Measurements from ENCODE around the gene EREG.

EREG gene

DNA sequence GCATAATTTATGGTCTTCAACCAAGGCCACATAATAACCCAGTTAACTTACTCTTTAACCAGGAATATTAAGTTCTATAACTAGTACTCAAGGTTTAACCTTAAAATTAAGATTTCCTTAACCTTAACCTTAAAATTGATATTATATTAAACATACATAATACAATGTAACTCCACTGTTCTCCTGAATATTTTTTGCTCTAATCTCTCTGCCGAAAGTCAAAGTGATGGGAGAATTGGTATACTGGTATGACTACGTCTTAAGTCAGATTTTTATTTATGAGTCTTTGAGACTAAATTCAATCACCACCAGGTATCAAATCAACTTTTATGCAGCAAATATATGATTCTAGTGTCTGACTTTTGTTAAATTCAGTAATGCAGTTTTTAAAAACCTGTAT, 22.8 kb downstream of the EREG start:
- ChIA-PET POLR2A (ENCODE audit: low non-redundant PET) (no interaction called here), CTCF (no interaction called here)
- no peak overlapping the region for H3K27ac ChIP-seq
- TF ChIP-seq CTCF (conservative IDR thresholded peaks at IDR 0.05; ENCODE audit: low read depth), result no peak
- DNase-seq (ENCODE audit: low spot score), result no peak

GRCh38 chr4:74389494-74389893, 24.5 kb downstream of the EREG start:
- POLR2A ChIA-PET (ENCODE audit: low non-redundant PET), result no interaction called here
- no peak overlapping the region for H3K27ac ChIP-seq
- no peak for TF ChIP-seq CTCF (conservative IDR thresholded peaks at IDR 0.05; ENCODE audit: low read depth)
- CTCF ChIA-PET, result no interaction called here
- DNase-seq (ENCODE audit: low spot score), result no peak

GRCh38 chr4:74390677-74391076, 25.7 kb downstream of the EREG start:
- CTCF ChIA-PET, result interaction anchor here (0.6 to 0.7 kb wide), 2 partner anchors 13 to 14 kb away, joined by 3 to 6 read pairs; no protein-coding TSS in a partner anchor

DNA sequence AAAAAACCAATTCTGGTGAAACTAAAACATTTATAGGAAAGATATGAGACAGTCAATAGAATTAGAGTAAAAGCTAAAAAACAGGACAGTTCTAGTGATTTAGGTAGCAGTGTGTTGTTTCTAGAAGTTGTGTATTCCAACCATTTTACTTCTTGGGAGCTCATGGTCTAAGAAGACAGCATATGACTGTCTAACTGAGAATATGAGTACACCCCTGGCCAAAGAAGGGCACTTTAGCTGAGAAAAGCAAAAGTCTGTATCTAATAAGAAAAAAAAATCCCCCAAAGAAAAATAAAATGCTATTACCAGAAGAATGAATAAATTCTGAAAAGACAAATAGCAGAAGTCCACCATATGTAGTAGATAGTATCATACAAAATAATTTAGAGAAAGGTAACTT, 26.4 kb downstream of the EREG start:
- CTCF ChIA-PET, result interaction anchor here (0.7 kb wide), 1 partner anchor 13 kb away, joined by 6 read pairs; no protein-coding TSS in a partner anchor
- TF ChIP-seq CTCF (conservative IDR thresholded peaks at IDR 0.05; ENCODE audit: low read depth), result no peak
- POLR2A ChIA-PET (ENCODE audit: low non-redundant PET), result no interaction called here
- no peak for DNase-seq (ENCODE audit: low spot score)
- H3K27ac ChIP-seq, result no peak overlapping the region

More at GRCh38 chr4:74390677-74391076, 25.7 kb downstream of the EREG start:
- H3K27ac ChIP-seq, result no peak overlapping the region
- DNase-seq (ENCODE audit: low spot score), result no peak
- no peak for TF ChIP-seq CTCF (conservative IDR thresholded peaks at IDR 0.05; ENCODE audit: low read depth)
- POLR2A ChIA-PET (ENCODE audit: low non-redundant PET), result no interaction called here

DNA sequence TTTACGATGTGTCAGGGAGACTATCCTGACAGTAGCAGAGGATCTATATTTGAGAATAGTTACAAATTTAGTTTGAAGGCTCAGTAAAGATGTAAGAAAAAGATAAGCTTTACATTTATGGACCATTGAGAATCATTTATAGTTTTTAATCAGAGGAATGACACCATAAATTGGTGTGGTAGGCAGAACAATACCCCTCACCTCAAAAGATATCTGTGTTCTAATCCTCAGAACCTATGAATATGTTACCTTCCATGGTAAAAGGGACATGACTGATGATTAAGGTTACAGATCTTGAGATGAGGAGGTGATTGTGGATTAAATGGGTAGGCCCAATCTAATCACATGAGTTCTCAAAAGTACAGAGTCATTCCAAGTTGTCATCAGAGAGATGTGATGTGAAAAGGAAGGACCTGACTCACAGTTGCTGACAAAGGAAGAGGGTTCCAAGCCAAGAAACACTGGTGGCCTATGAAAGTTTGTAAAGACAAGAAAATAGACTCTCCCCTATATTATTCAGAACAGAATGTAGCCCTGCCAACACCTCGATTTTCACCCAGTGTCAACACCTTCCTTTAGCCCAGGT, 27.0 kb downstream of the EREG start:
- TF ChIP-seq CTCF (conservative IDR thresholded peaks at IDR 0.05; ENCODE audit: low read depth), result no peak
- CTCF ChIA-PET, result no interaction called here
- DNase-seq (ENCODE audit: low spot score), result no peak
- POLR2A ChIA-PET (ENCODE audit: low non-redundant PET), result no interaction called here
- no peak overlapping the region for H3K27ac ChIP-seq

- no peak for TF ChIP-seq CTCF (conservative IDR thresholded peaks at IDR 0.05; ENCODE audit: low read depth)
- no peak for DNase-seq (ENCODE audit: low spot score)
- CTCF ChIA-PET, result interaction anchor here (0.6 kb wide), 1 partner anchor 286 kb away, joined by 3 read pairs; no protein-coding TSS in a partner anchor
- POLR2A ChIA-PET (ENCODE audit: low non-redundant PET), result no interaction called here
- no peak overlapping the region for H3K27ac ChIP-seq
These were observed 29.7 kb downstream of the EREG start for GRCh38 chr4:74394476-74395136.
